ENCODE results near the gene SUPT4H1.

SUPT4H1 gene

GRCh38 chr17:58357312-58358297, 5.6 kb upstream of the SUPT4H1 start:
- no peak overlapping the region for H3K4me3 ChIP-seq (ENCODE audit: low read depth, low read length)
- no peak for TF ChIP-seq MYC (IDR thresholded peaks at IDR 0.05; ENCODE audit: low read depth, low read length)
- no peak for TF ChIP-seq CTCF (IDR thresholded peaks at IDR 0.05; ENCODE audit: low read depth, low read length)
- TF ChIP-seq POLR2A (IDR thresholded peaks at IDR 0.05; ENCODE audit: extremely low read depth, insufficient read length) = no peak
- no peak for TF ChIP-seq MAX (IDR thresholded peaks at IDR 0.05; ENCODE audit: low read depth, low read length)
- DNase-seq (ENCODE audit: low read depth) = no peak

GRCh38 chr17:58356231-58356630, 4.2 kb upstream of the SUPT4H1 start:
- DNase-seq (ENCODE audit: low read depth) = no peak
- H3K4me3 ChIP-seq (ENCODE audit: low read depth, low read length) = no peak overlapping the region
- TF ChIP-seq MYC (IDR thresholded peaks at IDR 0.05; ENCODE audit: low read depth, low read length) (no peak), CTCF (IDR thresholded peaks at IDR 0.05; ENCODE audit: low read depth, low read length) (no peak), MAX (IDR thresholded peaks at IDR 0.05; ENCODE audit: low read depth, low read length) (no peak), POLR2A (IDR thresholded peaks at IDR 0.05; ENCODE audit: extremely low read depth, insufficient read length) (no peak)

- no peak for DNase-seq (ENCODE audit: low read depth)
- TF ChIP-seq MYC (IDR thresholded peaks at IDR 0.05; ENCODE audit: low read depth, low read length) (no peak), CTCF (IDR thresholded peaks at IDR 0.05; ENCODE audit: low read depth, low read length) (no peak)
- H3K4me3 ChIP-seq (ENCODE audit: low read depth, low read length) = no peak overlapping the region
Measured at GRCh38 chr17:58354541-58355216, 2.7 kb upstream of the SUPT4H1 start.

GRCh38 chr17:58353389-58353825, 1.4 kb upstream of the SUPT4H1 start:
- no peak for DNase-seq (ENCODE audit: low read depth)
- H3K4me3 ChIP-seq (ENCODE audit: low read depth, low read length) = peak overlapping the region; percentile 92
- TF ChIP-seq POLR2A (IDR thresholded peaks at IDR 0.05; ENCODE audit: extremely low read depth, insufficient read length) = no peak
- no peak for TF ChIP-seq MAX (IDR thresholded peaks at IDR 0.05; ENCODE audit: low read depth, low read length)

- peak; percentile 75 for DNase-seq (ENCODE audit: low read depth)
- TF ChIP-seq MYC (IDR thresholded peaks at IDR 0.05; ENCODE audit: low read depth, low read length) = no peak
- no peak for TF ChIP-seq CTCF (IDR thresholded peaks at IDR 0.05; ENCODE audit: low read depth, low read length)
- TF ChIP-seq MAX (IDR thresholded peaks at IDR 0.05; ENCODE audit: low read depth, low read length) = no peak
- TF ChIP-seq POLR2A (IDR thresholded peaks at IDR 0.05; ENCODE audit: extremely low read depth, insufficient read length) = no peak
- peak overlapping the region; percentile 92 for H3K4me3 ChIP-seq (ENCODE audit: low read depth, low read length)
Measured at GRCh38 chr17:58352596-58353388, 791 bp upstream of the SUPT4H1 start.
